Activated naive CD4-positive, alpha-beta T cell treated with anti-CD3 and anti-CD28 coated beads, Interleukin-2, amount 50 U/mL, for 72 hours (primary cell): Measurements from ENCODE around the gene INCA1. TPM values are rescaled to one million over a fixed set of nuclear protein-coding genes. Genes with fewer than 3 reads are reported as not detected.

Experiments
- ATAC-seq, 2 donors: fragments of 150-1000 bp; cut with Tn5 transposase; 2 replicates each; pipeline ENCODE4 v1.10.0; 2021; ENCODE audit warnings: mild to moderate bottlenecking in 2 of 2, moderate library complexity in 2 of 2
- DNase-seq, 2 donors: peaks; one replicate each; pipeline ENCODE4 v3.0.0; 2021 to 2022; ENCODE audit warnings: low spot score in 2 of 2
- H3K27ac Mint-ChIP-seq, 2 donors: one replicate each; pipeline ENCODE4 v1.8.0; 2022; ENCODE audit warnings: mild to moderate bottlenecking in 2 of 2, mixed read lengths in 2 of 2
- H3K36me3 Mint-ChIP-seq, 2 donors: one replicate each; pipeline ENCODE4 v1.8.0; 2022; ENCODE audit warnings: mixed read lengths in 2 of 2
- H3K9me3 Mint-ChIP-seq, 2 donors: one replicate each; pipeline ENCODE4 v1.8.0; 2022; ENCODE audit warnings: mixed read lengths in 2 of 2
- total RNA-seq, 2 donors: library from RNA; stranded (reverse); gene quantifications; one replicate each; pipeline ENCODE4 v1.2.3, GENCODE V29; 2022

Gene INCA1
- total RNA-seq, 2 donors from 2014 or later: 0.53 to 2.6 TPM

DNA sequence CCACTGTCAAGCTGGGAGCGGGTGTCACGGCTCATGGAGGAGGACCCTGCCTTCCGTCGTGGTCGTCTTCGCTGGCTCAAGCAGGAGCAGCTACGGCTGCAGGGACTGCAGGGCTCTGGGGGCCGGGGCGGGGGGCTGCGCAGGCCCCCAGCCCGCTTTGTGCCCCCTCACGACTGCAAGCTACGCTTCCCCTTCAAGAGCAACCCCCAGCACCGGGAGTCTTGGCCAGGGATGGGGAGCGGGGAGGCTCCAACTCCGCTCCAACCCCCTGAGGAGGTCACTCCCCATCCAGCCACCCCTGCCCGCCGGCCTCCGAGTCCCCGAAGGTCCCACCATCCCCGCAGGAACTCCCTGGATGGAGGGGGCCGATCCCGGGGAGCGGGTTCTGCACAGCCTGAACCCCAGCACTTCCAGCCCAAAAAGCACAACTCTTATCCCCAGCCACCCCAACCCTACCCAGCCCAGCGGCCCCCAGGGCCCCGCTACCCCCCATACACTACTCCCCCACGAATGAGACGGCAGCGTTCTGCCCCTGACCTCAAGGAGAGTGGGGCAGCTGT lies 26.3 kb upstream of the INCA1 start:
- ATAC-seq (no peak), DNase-seq (no peak)
- no peaks in the 10 kb centered on the region for H3K9me3 Mint-ChIP-seq
- no peak overlapping the region for H3K27ac Mint-ChIP-seq
- peaks cover 0 to 8% of the 10 kb centered on the region in 2 donors for H3K36me3 Mint-ChIP-seq

DNA sequence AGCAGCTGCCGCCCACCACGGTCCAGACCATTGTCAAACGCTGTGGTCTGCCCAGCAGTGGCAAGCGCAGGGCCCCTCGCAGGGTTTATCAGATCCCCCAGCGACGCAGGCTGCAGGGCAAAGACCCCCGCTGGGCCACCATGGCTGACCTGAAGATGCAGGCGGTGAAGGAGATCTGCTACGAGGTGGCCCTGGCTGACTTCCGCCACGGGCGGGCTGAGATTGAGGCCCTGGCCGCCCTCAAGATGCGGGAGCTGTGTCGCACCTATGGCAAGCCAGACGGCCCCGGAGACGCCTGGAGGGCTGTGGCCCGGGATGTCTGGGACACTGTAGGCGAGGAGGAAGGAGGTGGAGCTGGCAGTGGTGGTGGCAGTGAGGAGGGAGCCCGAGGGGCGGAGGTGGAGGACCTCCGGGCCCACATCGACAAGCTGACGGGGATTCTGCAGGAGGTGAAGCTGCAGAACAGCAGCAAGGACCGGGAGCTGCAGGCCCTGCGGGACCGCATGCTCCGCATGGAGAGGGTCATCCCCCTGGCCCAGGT lies 24.9 kb upstream of the INCA1 start:
- ATAC-seq (no peak), DNase-seq (no peak)
- H3K9me3 Mint-ChIP-seq: no peaks in the 10 kb centered on the region
- no peak overlapping the region for H3K27ac Mint-ChIP-seq
- peaks cover 0 to 8% of the 10 kb centered on the region in 2 donors for H3K36me3 Mint-ChIP-seq

DNA sequence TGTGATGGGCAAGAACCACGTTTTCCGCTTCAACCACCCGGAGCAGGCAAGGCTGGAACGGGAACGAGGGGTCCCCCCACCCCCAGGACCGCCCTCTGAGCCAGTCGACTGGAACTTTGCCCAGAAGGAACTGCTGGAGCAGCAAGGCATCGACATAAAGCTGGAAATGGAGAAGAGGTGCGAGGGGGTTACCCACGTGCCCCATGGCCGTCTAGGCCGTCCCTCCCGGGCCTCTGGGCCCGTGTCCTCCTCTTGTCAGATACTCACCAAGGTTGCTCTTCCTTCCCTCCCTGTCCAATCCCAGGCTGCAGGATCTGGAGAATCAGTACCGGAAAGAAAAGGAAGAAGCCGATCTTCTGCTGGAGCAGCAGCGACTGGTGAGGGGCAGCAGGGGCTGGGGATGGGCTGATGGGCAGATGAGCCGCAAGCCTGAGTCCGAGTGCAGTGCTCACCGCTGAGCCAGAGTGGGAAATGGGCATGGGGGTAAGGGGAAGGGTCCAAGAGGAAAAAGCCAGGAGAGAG lies 23.2 kb upstream of the INCA1 start:
- DNase-seq (no peak), ATAC-seq (no peak)
- Mint-ChIP-seq H3K27ac (no peak overlapping the region), H3K36me3 (peaks cover 0 to 8% of the 10 kb centered on the region in 2 donors), H3K9me3 (no peaks in the 10 kb centered on the region)

DNA sequence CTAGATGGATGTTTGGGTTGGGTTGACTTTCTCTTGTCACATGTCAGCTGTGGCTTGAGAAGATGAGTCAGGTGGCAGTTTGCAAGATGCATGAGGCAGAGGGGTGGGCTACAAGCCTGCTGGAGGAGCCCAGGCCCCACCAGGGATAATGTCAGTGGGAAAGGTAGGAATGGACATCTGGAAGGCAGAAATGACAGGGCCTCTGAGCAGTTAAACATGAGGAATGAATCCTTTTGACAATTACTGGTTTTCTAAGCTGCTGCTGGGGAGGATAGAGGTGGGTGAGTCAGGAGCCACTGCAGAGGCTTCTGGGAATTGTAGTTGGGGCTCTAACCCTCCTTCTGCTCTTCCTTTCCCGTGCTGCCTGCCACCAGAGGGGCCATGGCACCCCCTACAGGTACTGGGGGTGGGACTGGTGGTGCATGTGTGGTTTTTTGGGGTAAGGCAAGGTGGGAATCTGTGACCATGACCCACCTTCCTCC lies 22.2 kb upstream of the INCA1 start:
- H3K27ac Mint-ChIP-seq: peak overlapping the region; percentile 2 to 78
- peaks cover 0 to 8% of the 10 kb centered on the region in 2 donors for H3K36me3 Mint-ChIP-seq
- H3K9me3 Mint-ChIP-seq: no peaks in the 10 kb centered on the region
- DNase-seq (peak in 1 of 2 donors; percentile 34), ATAC-seq (peak; percentile 55 to 86)

DNA sequence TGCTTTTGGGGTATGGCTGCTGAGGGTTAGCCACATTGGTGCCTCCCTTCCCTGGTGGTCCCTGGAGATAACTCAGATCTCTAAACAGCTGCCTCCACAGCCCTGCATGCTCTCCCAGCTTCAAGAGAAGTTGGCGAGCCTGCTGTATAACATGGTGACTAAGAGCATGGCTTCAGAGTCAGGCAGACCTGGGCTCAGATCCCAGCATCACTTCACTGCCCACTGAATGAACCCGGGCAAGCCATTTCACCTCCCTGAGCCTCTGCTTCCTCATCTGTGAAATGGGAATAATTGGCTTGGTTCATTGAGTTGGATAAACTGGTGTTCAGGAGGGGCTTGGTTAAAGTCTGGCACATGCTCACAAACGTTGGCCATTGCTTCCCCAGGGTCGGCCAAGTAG lies 17.0 kb upstream of the INCA1 start:
- DNase-seq (no peak), ATAC-seq (no peak)
- H3K27ac Mint-ChIP-seq: peak overlapping the region in 1 of 2 donors; percentile 55
- H3K36me3 Mint-ChIP-seq: no peaks in the 10 kb centered on the region
- no peaks in the 10 kb centered on the region for H3K9me3 Mint-ChIP-seq

DNA sequence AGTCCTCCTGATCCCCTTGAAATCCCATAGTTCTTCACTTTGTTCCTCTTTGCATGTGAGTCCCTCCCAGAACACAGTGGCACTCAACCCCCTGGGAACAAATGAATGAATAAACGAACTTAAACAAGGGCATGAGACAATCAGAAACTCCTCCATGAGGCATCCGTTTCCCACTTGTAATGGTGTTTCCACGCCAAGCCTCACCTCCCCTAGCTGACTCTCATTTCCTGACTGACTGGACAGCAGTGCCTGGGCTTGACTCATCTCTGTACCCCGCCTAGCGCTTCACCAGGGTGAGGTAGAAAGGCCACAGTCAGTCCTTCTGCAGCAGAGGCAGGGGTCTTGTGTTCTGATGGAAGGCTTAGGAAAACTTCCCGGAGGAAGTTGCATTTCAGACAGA lies 14.6 kb upstream of the INCA1 start:
- DNase-seq: peak in 1 of 2 donors; percentile 51
- Mint-ChIP-seq H3K9me3 (no peaks in the 10 kb centered on the region), H3K36me3 (peaks cover 2 to 4% of the 10 kb centered on the region in 2 donors), H3K27ac (peak overlapping the region; percentile 4 to 85)
- peak; percentile 90 to 91 for ATAC-seq

DNA sequence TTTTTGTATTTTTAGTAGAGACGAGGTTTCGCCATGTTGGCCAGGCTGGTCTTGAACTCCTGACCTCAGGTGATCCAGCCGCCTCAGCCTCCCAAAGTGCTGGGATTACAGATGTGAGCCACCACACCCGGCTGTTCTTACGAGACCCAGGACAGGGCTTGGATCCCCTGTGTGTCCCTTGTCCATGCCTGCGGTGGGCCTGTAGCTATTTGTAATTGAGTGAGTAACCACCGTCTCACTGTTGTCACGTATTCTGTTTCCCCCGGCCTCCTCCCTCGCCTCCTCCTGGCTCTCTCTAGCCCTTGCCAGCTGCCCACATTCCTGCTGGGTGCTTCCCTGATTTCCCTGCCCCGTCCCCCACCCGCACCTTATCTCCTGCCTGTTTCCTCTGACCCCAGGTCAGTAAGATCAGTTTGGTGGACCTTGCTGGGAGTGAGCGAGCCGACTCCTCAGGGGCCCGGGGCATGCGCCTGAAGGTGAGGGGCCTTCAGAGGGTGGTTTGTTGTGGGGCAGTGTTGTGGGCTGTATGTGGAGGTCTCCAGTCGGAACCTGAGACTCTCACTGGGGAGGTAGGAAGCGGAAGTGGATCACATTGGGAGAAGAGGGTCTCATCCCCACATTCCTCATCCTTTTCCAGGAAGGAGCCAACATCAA lies 6.0 kb upstream of the INCA1 start:
- DNase-seq: no peak
- H3K9me3 Mint-ChIP-seq: no peaks in the 10 kb centered on the region
- H3K36me3 Mint-ChIP-seq: peaks cover 5 to 20% of the 10 kb centered on the region in 2 donors
- ATAC-seq: no peak
- H3K27ac Mint-ChIP-seq: no peak overlapping the region

DNA sequence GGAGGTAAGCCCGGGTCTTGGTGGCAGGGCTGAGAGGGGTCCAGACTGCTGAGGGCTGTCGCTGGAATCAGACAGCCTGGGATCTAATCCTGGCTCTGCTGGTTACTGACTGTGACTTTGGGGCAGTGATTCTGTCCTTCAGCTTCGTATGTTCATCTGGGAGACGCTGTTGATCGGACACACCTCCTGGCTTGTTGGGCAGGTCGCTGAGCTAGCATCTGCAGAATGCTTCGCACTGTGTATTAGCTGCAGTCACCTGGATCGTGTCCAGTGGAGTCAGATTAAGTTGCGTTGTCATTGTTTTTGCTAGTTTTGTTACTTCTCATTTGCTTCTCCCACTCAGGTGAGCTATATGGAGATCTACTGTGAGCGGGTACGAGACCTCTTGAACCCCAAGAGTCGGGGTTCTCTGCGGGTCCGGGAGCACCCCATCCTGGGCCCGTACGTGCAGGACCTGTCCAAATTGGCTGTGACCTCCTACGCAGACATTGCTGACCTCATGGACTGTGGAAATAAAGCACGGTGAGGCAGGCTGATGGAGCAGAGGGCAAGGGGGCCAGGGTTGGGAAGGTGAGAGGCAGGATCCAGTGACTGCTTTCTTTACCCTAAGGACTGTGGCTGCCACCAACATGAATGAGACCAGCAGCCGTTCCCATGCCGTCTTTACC lies 4.9 kb upstream of the INCA1 start:
- ATAC-seq: no peak
- peaks cover 5 to 20% of the 10 kb centered on the region in 2 donors for H3K36me3 Mint-ChIP-seq
- H3K27ac Mint-ChIP-seq: peak overlapping the region in 1 of 2 donors; percentile 7
- DNase-seq: no peak
- no peaks in the 10 kb centered on the region for H3K9me3 Mint-ChIP-seq

DNA sequence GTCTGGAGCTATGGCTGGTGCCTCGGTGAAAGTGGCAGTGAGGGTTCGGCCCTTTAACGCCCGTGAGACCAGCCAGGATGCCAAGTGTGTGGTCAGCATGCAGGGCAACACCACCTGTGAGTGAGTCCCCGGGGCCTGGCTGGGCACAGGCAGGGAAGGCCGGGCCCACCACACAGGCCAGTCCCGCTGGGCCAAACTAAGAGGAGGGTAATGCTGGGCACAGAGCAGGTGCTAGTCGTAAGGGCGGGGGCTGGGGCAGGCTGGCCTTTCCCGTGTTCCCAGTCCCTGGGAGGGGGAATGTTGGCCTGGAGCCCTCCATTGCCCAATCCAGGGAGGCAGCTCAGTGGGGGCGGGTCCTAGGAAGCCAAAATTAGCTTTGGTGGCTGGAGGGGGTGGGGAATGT lies 2.9 kb upstream of the INCA1 start:
- Mint-ChIP-seq H3K27ac (peak overlapping the region in 1 of 2 donors; percentile 83), H3K9me3 (no peaks in the 10 kb centered on the region), H3K36me3 (peaks cover 0 to 12% of the 10 kb centered on the region in 2 donors)
- ATAC-seq: no peak
- DNase-seq: no peak

DNA sequence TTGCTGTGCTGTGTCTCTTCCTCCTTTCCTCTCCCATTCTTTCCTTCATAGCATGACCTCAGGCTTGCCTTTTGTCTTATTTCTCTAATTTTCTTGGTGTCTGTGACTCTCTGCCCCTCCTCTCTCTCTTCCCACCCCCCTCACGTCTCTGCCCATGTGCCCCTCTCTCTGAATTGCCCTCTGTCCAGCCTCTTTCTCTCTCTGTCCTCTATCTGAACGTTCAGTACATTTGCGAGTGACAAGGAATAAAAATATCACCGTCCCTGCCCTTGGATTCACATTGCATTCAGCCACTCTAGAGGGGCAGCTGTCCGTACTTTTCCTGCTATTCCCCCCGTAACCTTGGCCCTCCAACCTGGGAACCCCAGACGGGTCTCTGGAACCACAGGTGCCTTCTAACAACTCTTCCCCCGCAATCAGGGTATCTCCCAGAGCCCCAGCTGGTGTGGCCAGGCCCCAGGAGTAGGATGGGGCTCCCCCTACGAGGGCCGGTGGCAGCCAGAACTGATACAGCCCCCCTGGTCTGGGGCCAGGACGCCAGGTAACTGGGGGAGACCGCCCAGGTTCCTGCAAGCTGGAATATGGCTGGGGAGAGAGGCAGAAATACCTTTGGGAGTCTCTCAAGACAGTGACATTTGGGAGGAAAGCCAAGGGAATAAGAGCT lies 2.2 kb upstream of the INCA1 start:
- ATAC-seq: no peak
- H3K27ac Mint-ChIP-seq: peak overlapping the region; percentile 10 to 83
- no peak for DNase-seq
- no peaks in the 10 kb centered on the region for H3K9me3 Mint-ChIP-seq
- H3K36me3 Mint-ChIP-seq: peaks cover 0 to 6% of the 10 kb centered on the region in 2 donors

DNA sequence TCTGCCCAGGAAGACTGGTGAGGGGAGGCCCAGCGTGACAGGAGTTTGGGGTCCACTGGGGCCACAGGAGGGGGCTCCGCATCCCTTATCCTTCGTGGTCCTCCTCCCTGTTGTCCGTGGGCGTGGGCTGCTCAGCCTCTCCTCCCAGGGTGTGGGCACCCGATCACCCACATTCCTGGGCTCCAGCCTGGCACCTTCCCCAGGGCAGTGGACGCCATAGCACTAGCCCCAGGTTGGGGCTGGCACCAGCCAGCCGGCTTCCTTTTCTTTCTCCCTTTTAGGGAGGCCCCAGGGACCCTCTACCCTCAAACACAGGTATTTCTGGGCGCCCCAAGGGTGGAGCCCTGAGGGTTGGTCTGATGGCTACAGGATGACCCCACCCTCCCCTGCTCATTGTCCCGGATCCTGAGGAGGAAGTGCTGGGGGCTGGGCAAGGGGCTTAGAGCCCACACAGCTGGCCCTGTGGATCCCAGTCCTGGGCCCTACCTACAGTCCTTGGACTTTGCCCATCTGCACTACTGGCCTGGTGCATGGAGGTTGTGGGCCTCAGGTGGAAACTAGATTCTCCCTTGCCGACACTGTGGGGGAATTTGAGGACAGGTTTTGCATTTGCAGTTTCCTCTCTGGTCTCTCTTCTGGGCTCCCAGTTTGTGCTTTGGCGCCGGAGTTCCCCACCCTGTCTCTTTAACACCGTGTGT lies 1.6 kb upstream of the INCA1 start:
- Mint-ChIP-seq H3K36me3 (no peaks in the 10 kb centered on the region), H3K27ac (peak overlapping the region; percentile 60 to 83), H3K9me3 (no peaks in the 10 kb centered on the region)
- no peak for ATAC-seq
- DNase-seq: no peak

DNA sequence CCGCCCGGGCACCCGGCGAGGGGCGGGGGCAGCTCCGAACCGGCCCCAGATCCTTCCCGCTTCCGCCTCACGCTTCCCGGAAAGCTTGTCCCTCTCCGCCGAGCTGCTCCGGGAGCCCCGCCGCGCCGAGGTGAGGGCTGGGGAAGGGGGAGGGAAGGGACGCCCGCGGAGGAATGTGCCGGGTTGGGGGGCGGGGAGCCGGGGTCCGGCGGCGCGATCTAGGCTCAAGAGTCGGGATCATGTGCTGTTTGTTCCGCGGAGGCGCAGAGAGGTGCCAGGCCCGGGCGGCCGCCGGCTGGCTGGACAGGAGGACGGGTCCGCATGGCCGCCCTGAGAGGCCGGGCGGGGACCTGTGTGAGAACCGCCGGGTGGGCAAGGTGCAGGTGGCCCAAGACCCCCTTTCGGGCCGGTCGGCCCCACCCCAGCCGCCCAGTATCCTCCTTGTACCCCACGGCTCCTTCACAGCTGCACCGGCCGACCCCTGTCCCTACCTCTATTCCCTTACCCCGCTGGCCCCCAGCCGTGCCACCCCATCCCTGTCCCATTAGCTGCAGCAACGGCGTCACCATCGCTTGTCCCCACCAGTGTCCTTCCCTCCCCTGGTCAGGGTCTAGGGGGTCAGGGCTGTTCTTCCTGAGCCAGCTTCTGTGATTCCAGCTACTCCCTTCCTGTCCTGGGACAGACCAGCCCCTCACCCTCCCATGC lies 857 bp upstream of the INCA1 start:
- DNase-seq (no peak), ATAC-seq (peak in 1 of 2 donors; percentile 18)
- no peaks in the 10 kb centered on the region for H3K9me3 Mint-ChIP-seq
- H3K27ac Mint-ChIP-seq: peak overlapping the region; percentile 29 to 83
- no peaks in the 10 kb centered on the region for H3K36me3 Mint-ChIP-seq

DNA sequence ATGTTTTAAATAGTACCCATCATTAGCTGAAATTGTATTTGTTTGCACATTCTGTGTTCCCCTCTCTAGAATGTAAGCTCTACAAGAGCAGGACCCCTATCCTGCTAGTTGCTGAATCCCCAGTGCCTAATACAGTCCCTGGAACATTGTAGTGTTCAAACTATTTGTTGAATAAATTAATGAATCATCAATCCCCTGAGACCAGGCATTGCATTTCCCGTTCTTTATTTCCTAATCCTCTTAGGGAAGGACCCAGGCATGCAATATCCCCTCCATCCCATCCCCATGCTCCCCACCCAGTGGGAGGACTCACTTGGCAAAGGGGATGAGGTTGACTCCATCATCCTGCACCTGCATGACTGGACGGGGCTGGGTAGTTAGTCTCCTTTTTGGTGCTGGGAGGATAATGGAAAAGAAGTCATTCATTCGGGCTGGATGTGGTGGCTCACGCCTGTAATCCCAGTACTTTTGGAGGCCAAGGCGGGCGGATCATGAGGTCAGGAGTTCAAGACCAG lies 3.2 kb downstream of the INCA1 start:
- H3K36me3 Mint-ChIP-seq: peaks cover 0 to 5% of the 10 kb centered on the region in 2 donors
- H3K9me3 Mint-ChIP-seq: no peaks in the 10 kb centered on the region
- no peak for ATAC-seq
- DNase-seq: no peak
- H3K27ac Mint-ChIP-seq: no peak overlapping the region

DNA sequence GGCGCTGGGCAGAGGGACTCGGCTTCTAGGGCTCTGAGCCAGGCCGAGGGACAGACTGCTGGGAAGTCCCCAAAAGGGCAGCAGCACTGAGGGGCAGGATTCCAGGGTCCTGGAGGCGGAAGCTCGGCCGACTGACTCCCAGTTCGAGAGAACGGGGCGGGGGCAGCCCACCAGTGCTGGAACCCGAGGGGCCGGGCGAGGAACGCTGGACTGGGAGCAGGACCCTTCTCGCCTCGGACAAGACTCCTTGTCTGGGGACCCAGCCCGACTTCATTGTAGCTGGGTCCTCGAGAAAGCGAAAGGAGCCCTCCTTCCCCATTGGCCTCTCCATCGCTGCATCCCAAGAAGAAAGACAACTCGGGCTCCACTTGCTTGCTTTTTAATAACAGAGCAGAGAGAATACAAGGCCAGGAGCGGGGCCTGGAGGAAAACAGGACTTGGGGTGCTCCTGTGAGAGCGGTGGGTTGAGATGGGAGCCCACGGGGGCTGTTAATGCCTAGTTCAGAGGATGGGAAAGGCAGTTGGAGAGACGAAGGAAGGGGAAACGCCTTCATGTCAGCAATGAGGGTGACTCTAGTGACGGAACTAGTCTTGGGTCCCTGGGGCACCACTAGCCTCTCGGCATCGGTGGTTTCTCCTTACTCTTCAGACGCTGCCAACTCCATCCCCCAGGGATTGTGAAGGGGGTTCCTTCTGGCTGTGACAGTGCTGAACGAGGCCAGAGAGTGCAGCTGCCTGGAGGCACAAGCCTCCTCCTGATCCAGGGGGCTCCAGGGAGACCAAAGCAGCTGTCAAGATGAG lies 9.4 kb downstream of the INCA1 start:
- Mint-ChIP-seq H3K36me3 (peaks cover 5 to 12% of the 10 kb centered on the region in 2 donors), H3K27ac (peak overlapping the region; percentile 91 to 97), H3K9me3 (no peaks in the 10 kb centered on the region)
- ATAC-seq: peak in 1 of 2 donors; percentile 19
- DNase-seq: no peak
